ENCODE data around the gene KIF3B.

The KIF3B gene

DNA sequence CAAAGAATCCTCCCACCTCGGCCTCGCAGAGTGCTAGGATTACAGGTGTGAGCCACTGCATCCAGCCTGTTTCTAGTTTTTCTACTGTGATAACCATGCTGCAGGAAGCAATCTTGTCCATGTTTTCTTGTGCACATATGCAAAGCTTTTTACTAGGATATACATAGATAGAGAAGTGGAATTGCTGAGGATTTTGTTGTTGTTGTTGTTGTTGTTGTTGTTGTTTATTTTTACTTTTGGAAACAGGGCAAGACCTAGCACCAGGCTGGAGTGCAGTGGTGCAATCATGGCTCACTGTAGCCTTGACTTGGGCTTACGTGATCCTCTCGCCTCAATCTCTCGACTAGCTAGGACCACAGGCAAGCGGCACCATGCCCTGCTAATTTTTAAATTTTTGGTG lies 23.2 kb downstream of the KIF3B start:
- H3K36me3 ChIP-seq (replicated peaks; ENCODE audit: insufficient read depth, low read length), result no peaks in the 10 kb centered on the region
- no peaks in the 10 kb centered on the region for H3K9me3 ChIP-seq (replicated peaks; ENCODE audit: insufficient read depth, low read length)
- peaks cover 22% of the 10 kb centered on the region; the same call in 1 of the 2 replicates for H3K79me2 ChIP-seq (ENCODE audit: low read length)
- no peak overlapping the region for H2AFZ ChIP-seq (ENCODE audit: low read length)
- H3F3A ChIP-seq (ENCODE audit: insufficient read depth, low read length), result no peaks in the 10 kb centered on the region
- DNase-seq, result no peak
- H3K9me2 ChIP-seq (replicated peaks; ENCODE audit: insufficient read depth, low read length), result no peaks in the 10 kb centered on the region
- no peak overlapping the region for H3K27ac ChIP-seq (ENCODE audit: low read length)
- H4K20me1 ChIP-seq (ENCODE audit: insufficient read depth, low read length), result no peaks in the 10 kb centered on the region
- no peak overlapping the region for H3K4me2 ChIP-seq (ENCODE audit: low read depth, low read length)
- H3K4me3 ChIP-seq (ENCODE audit: low read length), result no peak overlapping the region
- TF ChIP-seq EZH2 (optimal IDR thresholded peaks at IDR 0.05; ENCODE audit: low read depth, low read length) (no peak), EZH2phosphoT487 (IDR thresholded peaks at IDR 0.05; ENCODE audit: low read length) (no peak)
- TF ChIP-seq, protein P1, sequence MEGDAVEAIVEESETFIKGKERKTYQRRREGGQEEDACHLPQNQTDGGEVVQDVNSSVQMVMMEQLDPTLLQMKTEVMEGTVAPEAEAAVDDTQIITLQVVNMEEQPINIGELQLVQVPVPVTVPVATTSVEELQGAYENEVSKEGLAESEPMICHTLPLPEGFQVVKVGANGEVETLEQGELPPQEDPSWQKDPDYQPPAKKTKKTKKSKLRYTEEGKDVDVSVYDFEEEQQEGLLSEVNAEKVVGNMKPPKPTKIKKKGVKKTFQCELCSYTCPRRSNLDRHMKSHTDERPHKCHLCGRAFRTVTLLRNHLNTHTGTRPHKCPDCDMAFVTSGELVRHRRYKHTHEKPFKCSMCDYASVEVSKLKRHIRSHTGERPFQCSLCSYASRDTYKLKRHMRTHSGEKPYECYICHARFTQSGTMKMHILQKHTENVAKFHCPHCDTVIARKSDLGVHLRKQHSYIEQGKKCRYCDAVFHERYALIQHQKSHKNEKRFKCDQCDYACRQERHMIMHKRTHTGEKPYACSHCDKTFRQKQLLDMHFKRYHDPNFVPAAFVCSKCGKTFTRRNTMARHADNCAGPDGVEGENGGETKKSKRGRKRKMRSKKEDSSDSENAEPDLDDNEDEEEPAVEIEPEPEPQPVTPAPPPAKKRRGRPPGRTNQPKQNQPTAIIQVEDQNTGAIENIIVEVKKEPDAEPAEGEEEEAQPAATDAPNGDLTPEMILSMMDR (IDR thresholded peaks at IDR 0.05; ENCODE audit: low read length), result no peak
- no peak overlapping the region for H3K9ac ChIP-seq (ENCODE audit: low read length)
- H3K27me3 ChIP-seq (replicated peaks; ENCODE audit: insufficient read depth, low read length), result no peaks in the 10 kb centered on the region
- H3K4me1 ChIP-seq (ENCODE audit: low read length), result no peaks in the 10 kb centered on the region

DNA sequence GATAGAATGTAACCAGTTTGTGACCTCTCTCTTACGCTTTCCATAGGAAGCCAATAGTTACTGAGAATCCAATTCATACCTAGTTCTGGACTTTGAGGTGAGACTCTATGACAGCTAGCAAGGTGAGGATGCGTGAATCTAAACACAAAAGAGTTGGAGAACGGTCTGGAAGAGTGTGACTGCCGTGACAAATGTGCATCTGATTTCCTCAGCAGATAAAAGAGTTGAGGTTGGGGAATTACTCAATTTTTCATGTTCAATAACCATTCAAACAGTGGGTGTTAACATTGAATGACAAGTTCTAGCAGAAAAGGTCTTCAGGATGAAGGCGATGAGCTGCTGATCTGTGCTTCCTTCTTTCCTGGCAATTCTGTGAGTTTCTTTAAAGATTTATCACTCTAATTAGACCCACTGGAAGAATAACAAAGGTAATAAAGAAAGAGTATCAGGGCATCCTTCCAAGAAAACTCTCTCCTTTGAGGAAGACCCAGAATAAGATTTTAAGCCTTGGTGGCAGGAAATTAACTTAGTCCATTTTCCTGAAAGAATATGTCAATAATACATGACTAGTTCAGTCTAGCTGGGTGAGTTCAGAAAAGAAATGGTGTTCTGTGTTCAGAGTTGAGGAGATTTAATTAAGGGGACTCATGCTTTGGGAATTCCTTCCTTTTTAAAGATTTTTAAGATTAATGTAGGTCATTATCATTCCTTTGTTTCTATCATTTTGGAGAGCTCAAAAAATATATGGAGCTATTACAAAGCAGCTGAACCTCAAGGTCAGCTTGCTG lies 24.5 kb downstream of the KIF3B start:
- no peaks in the 10 kb centered on the region for H3K36me3 ChIP-seq (replicated peaks; ENCODE audit: insufficient read depth, low read length)
- H4K20me1 ChIP-seq (ENCODE audit: insufficient read depth, low read length), result no peaks in the 10 kb centered on the region
- H2AFZ ChIP-seq (ENCODE audit: low read length), result no peak overlapping the region
- no peaks in the 10 kb centered on the region for H3F3A ChIP-seq (ENCODE audit: insufficient read depth, low read length)
- H3K27me3 ChIP-seq (replicated peaks; ENCODE audit: insufficient read depth, low read length), result no peaks in the 10 kb centered on the region
- no peak for DNase-seq
- no peaks in the 10 kb centered on the region for H3K9me3 ChIP-seq (replicated peaks; ENCODE audit: insufficient read depth, low read length)
- no peaks in the 10 kb centered on the region for H3K4me1 ChIP-seq (ENCODE audit: low read length)
- no peak overlapping the region for H3K27ac ChIP-seq (ENCODE audit: low read length)
- no peaks in the 10 kb centered on the region for H3K9me2 ChIP-seq (replicated peaks; ENCODE audit: insufficient read depth, low read length)
- TF ChIP-seq EZH2 (optimal IDR thresholded peaks at IDR 0.05; ENCODE audit: low read depth, low read length) (no peak), EZH2phosphoT487 (IDR thresholded peaks at IDR 0.05; ENCODE audit: low read length) (no peak)
- TF ChIP-seq, protein P1 (IDR thresholded peaks at IDR 0.05; ENCODE audit: low read length), result no peak
- H3K4me3 ChIP-seq (ENCODE audit: low read length), result no peak overlapping the region
- H3K79me2 ChIP-seq (ENCODE audit: low read length), result peaks cover 14% of the 10 kb centered on the region; the same call in 1 of the 2 replicates
- no peak overlapping the region for H3K9ac ChIP-seq (ENCODE audit: low read length)
- H3K4me2 ChIP-seq (ENCODE audit: low read depth, low read length), result no peak overlapping the region

DNA sequence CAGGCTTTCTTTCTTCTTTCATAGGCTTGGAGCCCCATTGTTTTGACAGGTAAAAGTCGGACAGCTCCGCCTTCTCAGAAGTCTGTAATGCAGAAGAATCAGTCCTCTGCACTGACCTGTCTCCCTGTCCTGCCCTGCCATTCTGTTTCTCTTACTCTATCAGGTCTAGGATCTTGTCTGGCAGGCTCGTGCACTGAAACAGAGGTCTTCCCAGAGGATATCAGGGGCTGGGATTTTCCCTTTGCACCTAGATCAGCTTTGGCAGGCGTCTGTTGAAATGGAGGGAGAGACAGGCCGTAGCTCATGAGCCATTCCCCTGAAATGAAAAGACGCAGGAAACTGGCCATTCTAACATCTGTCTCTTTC lies 25.0 kb downstream of the KIF3B start:
- H3K79me2 ChIP-seq (ENCODE audit: low read length), result peaks cover 9% of the 10 kb centered on the region; the same call in 1 of the 2 replicates

More for the DNA sequence above, 25.0 kb downstream of the KIF3B start:
- no peak overlapping the region for H3K4me2 ChIP-seq (ENCODE audit: low read depth, low read length)
- H3K9ac ChIP-seq (ENCODE audit: low read length), result no peak overlapping the region
- H3K9me3 ChIP-seq (replicated peaks; ENCODE audit: insufficient read depth, low read length), result no peaks in the 10 kb centered on the region
- H3K4me1 ChIP-seq (ENCODE audit: low read length), result no peaks in the 10 kb centered on the region
- no peaks in the 10 kb centered on the region for H4K20me1 ChIP-seq (ENCODE audit: insufficient read depth, low read length)
- no peaks in the 10 kb centered on the region for H3F3A ChIP-seq (ENCODE audit: insufficient read depth, low read length)
- H2AFZ ChIP-seq (ENCODE audit: low read length), result no peak overlapping the region
- no peaks in the 10 kb centered on the region for H3K36me3 ChIP-seq (replicated peaks; ENCODE audit: insufficient read depth, low read length)
- no peaks in the 10 kb centered on the region for H3K27me3 ChIP-seq (replicated peaks; ENCODE audit: insufficient read depth, low read length)
- H3K27ac ChIP-seq (ENCODE audit: low read length), result no peak overlapping the region
- H3K4me3 ChIP-seq (ENCODE audit: low read length), result no peak overlapping the region
- TF ChIP-seq, protein P1 (IDR thresholded peaks at IDR 0.05; ENCODE audit: low read length), result no peak
- no peak for TF ChIP-seq EZH2 (optimal IDR thresholded peaks at IDR 0.05; ENCODE audit: low read depth, low read length)
- TF ChIP-seq EZH2phosphoT487 (IDR thresholded peaks at IDR 0.05; ENCODE audit: low read length), result no peak
- no peaks in the 10 kb centered on the region for H3K9me2 ChIP-seq (replicated peaks; ENCODE audit: insufficient read depth, low read length)
- DNase-seq, result no peak
